Activated CD4-positive, alpha-beta T cell treated with anti-CD3 and anti-CD28 coated beads, Interleukin-2, amount 50 U/mL, for 1 hour (primary cell): Measurements from ENCODE around the gene WDR77.

Experiments used
- DNase-seq: peaks from one replicate; pipeline ENCODE4 v3.0.0-alpha.2; 2020

WDR77 gene

GRCh38 chr1:111448918-111449702 lies at the start of gene WDR77, which contains the start of gene ATP5PB:
Gene WDR77 (minus strand): TSS chr1:111449256. CDS start chr1:111449169, 87 bp downstream.
Gene ATP5PB (plus strand): TSS chr1:111449464. CDS start chr1:111449542, 78 bp downstream.
- peak; percentile 83 for DNase-seq

GRCh38 chr1:111497592-111497991 lies 48.5 kb upstream of the WDR77 start:
- DNase-seq = no peak

GRCh38 chr1:111496398-111496797 lies 47.3 kb upstream of the WDR77 start:
- no peak for DNase-seq

GRCh38 chr1:111491070-111491469 lies 42.0 kb upstream of the WDR77 start:
- DNase-seq = no peak

GRCh38 chr1:111490220-111490619 lies 41.2 kb upstream of the WDR77 start:
- DNase-seq = no peak

- no peak for DNase-seq
Observed at GRCh38 chr1:111489604-111490003, 40.5 kb upstream of the WDR77 start.

GRCh38 chr1:111488669-111489068 lies 39.6 kb upstream of the WDR77 start:
- no peak for DNase-seq

- DNase-seq = no peak
Observed at GRCh38 chr1:111487133-111487532, 38.1 kb upstream of the WDR77 start.

GRCh38 chr1:111486431-111486830 lies 37.4 kb upstream of the WDR77 start:
- no peak for DNase-seq

GRCh38 chr1:111484391-111485026 lies 35.5 kb upstream of the WDR77 start:
- no peak for DNase-seq

GRCh38 chr1:111483876-111484275 lies 34.8 kb upstream of the WDR77 start:
- no peak for DNase-seq

- no peak for DNase-seq
Observed at GRCh38 chr1:111483166-111483565, 34.1 kb upstream of the WDR77 start.

- DNase-seq = peak; percentile 48
Observed at GRCh38 chr1:111481387-111482221, 32.5 kb upstream of the WDR77 start.

- no peak for DNase-seq
Observed at GRCh38 chr1:111480674-111481073, 31.6 kb upstream of the WDR77 start.

- peak; percentile 24 for DNase-seq
Observed at GRCh38 chr1:111476761-111477309, 27.8 kb upstream of the WDR77 start.

GRCh38 chr1:111476214-111476613 lies 27.2 kb upstream of the WDR77 start:
- no peak for DNase-seq

GRCh38 chr1:111475701-111476100 lies 26.6 kb upstream of the WDR77 start:
- no peak for DNase-seq

GRCh38 chr1:111474521-111474920 lies 25.5 kb upstream of the WDR77 start:
- DNase-seq = no peak

- DNase-seq = no peak
Observed at GRCh38 chr1:111474106-111474505, 25.1 kb upstream of the WDR77 start.

GRCh38 chr1:111471538-111471937 lies 22.5 kb upstream of the WDR77 start:
- DNase-seq = no peak

GRCh38 chr1:111471012-111471411 lies 22.0 kb upstream of the WDR77 start:
- DNase-seq = peak; percentile 58

GRCh38 chr1:111470596-111470995 lies 21.5 kb upstream of the WDR77 start:
- DNase-seq = no peak

GRCh38 chr1:111469539-111469938 lies 20.5 kb upstream of the WDR77 start:
- DNase-seq = no peak
